K562 (cell line): Measurements from ENCODE around the gene VPS33A. TPM values are rescaled to one million over a fixed set of nuclear protein-coding genes. Genes with fewer than 3 reads are reported as not detected.

Experiments used
- FOXO4 ChIP-seq: fragments of 450-650 bp; formaldehyde crosslinking; IDR thresholded peaks from 2 replicates; pipeline ENCODE4 v1.4.0; 2020; ENCODE audit warnings: mild to moderate bottlenecking, moderate library complexity
- HES1 ChIP-seq: fragments of 450-650 bp; IDR thresholded peaks from 2 replicates; pipeline ENCODE4 v1.6.1; 2016; ENCODE audit warnings: low read depth, mild to moderate bottlenecking, moderate library complexity
- HLTF ChIP-seq: fragments of 450-650 bp; IDR thresholded peaks from 2 replicates; pipeline ENCODE4 v1.6.1; 2016
- KLF16 ChIP-seq: IDR thresholded peaks from 2 replicates; pipeline ENCODE4 v1.6.1; 2016; ENCODE audit warnings: antibody characterized with exemption
- RBM22 ChIP-seq: fragments of 200-400 bp; formaldehyde crosslinking; IDR thresholded peaks from 2 replicates; pipeline ENCODE4 v1.6.1; 2018; ENCODE audit warnings: low read length, low read depth; ENCODE audit not compliant: poor library complexity, severe bottlenecking
- SMARCE1 ChIP-seq: fragments of 450-650 bp; IDR thresholded peaks from 2 replicates; pipeline ENCODE4 v1.7.1; 2016; ENCODE audit warnings: mild to moderate bottlenecking
- SP2 ChIP-seq: IDR thresholded peaks from 2 replicates; pipeline ENCODE4 v1.6.1; 2011; ENCODE audit warnings: mild to moderate bottlenecking, low read depth, low read length, moderate library complexity; ENCODE audit not compliant: poor library complexity, severe bottlenecking; ENCODE audit errors: extremely low read depth
- SRSF9 ChIP-seq: fragments of 200-400 bp; formaldehyde crosslinking; IDR thresholded peaks from 2 replicates; pipeline ENCODE4 v1.6.1; 2017; ENCODE audit warnings: low read depth, low read length, borderline replicate concordance
- TCF15 ChIP-seq: fragments of 250-450 bp; sonication (Bioruptor Pico); IDR thresholded peaks from 2 replicates; pipeline ENCODE4 v1.8.0; 2022; ENCODE audit warnings: moderate library complexity, mild to moderate bottlenecking, inconsistent platforms
- TSC22D4 ChIP-seq: fragments of 450-650 bp; IDR thresholded peaks from 2 replicates; pipeline ENCODE4 v1.6.1; 2016; ENCODE audit warnings: missing genetic modification characterization, missing biosample characterization, control low read depth
- ZNF23 ChIP-seq: fragments of 250-450 bp; sonication (Bioruptor Pico); IDR thresholded peaks from 2 replicates; pipeline ENCODE4 v1.4.0; 2020; ENCODE audit warnings: mild to moderate bottlenecking
- ZNF318 ChIP-seq, 2 experiments: fragments of 450-650 bp; IDR thresholded peaks; 2 replicates each; pipeline ENCODE4 v1.6.1; 2016; ENCODE audit warnings: mild to moderate bottlenecking in 2 of 2, borderline replicate concordance in 1 of 2, low read depth in 1 of 2, moderate library complexity in 1 of 2
- ZNF398 ChIP-seq: fragments of 250-450 bp; sonication (Bioruptor Pico); IDR thresholded peaks from 2 replicates; pipeline ENCODE4 v1.8.0; 2021; ENCODE audit warnings: moderate library complexity, mild to moderate bottlenecking, inconsistent platforms
- ZNF408 ChIP-seq: fragments of 250-450 bp; sonication (Bioruptor Pico); IDR thresholded peaks from 2 replicates; pipeline ENCODE4 v1.4.0; 2020; ENCODE audit warnings: low read depth, mild to moderate bottlenecking, moderate library complexity
- ZNF444 ChIP-seq: fragments of 250-450 bp; sonication (Bioruptor Pico); IDR thresholded peaks from 2 replicates; pipeline ENCODE4 v1.4.0; 2020; ENCODE audit warnings: mild to moderate bottlenecking, moderate library complexity
- polyA plus RNA-seq, 8 experiments: library from polyadenylated mRNA; depleted of rRNA in 4 of 8; stranded (reverse) in 5 of 8; unstranded in 3 of 8; fragments of >200 nt; fragmentation: Nextera tagmentation in 2 of 8; fragmentation: Illumina TruSeq in 1 of 8; extraction: Ambion mirVana in 2 of 8; extraction: Trizol in 1 of 8; gene quantifications; 2 replicates each; pipeline versions ENCODE4 v1.2.1 to v1.2.3, GENCODE V29; 2011 to 2014; ENCODE audit warnings: inconsistent platforms in 1 of 8, missing spikeins in 1 of 8
- total RNA-seq, 7 experiments: library from RNA; depleted of rRNA in 6 of 7; stranded (reverse); fragments of >200 nt in 6 of 7; fragmentation: Illumina TruSeq in 2 of 7; extraction: Trizol in 2 of 7; gene quantifications; 2 replicates each; pipeline versions ENCODE4 v1.2.1 to v1.2.3, GENCODE V29; 2011 to 2021; ENCODE audit warnings: low replicate concordance in 1 of 7

Gene VPS33A
- total and polyA plus RNA-seq, 9 of the 15 experiments (the other 6 are each of a cell fraction or from before 2014, with no cell fraction given): 10.6 to 34.3 (median 25.3) TPM

- peak in 1 of 2 experiments; percentile 27; a peak in 1 of 4 replicates for TF ChIP-seq ZNF318 (IDR thresholded peaks at IDR 0.05; ENCODE audit: borderline replicate concordance in 1 of 2, low read depth in 1 of 2)
- TF ChIP-seq ZNF408 (CRISPR knock-in tag): no peak
- TF ChIP-seq TSC22D4: no peak
- peak; percentile 47 for TF ChIP-seq RBM22
- TF ChIP-seq FOXO4 (CRISPR knock-in tag): no peak
- no peak for TF ChIP-seq ZNF398 (CRISPR knock-in tag)
- TF ChIP-seq HES1: peak; percentile 80
- no peak for TF ChIP-seq SMARCE1
- no peak for TF ChIP-seq ZNF23 (CRISPR knock-in tag)
- TF ChIP-seq HLTF: 0 out of 2 replicates have a peak, but pooled peaks have one; percentile 45
- TF ChIP-seq KLF16: peak; percentile 47; the same call in 1 of the 2 replicates
- TF ChIP-seq SRSF9: no peak
- no peak for TF ChIP-seq ZNF444
- peak; percentile 36 for TF ChIP-seq SP2
- no peak for TF ChIP-seq TCF15 (CRISPR knock-in tag)
Observed at GRCh38 chr12:122266230-122266901, at the start of gene VPS33A (continued).
